SU-DHL-6 (cell line): Measurements from ENCODE around the gene MDFIC.
A peak's percentile ranks its signal among the peaks of the same experiment; 100 is the strongest.

Experiments used
- H2AFZ ChIP-seq: fragments of 200-600 bp; sonication (generic); 2 replicates; pipeline ENCODE4 v1.6.1; 2014; ENCODE audit warnings: low read depth, mild to moderate bottlenecking, moderate library complexity, mixed read lengths, antibody characterized with exemption, low read length; ENCODE audit not compliant: severe bottlenecking
- H3F3A ChIP-seq: fragments of 200-600 bp; shearing (Covaris generic); 2 replicates; pipeline ENCODE4 v1.6.0; 2016; ENCODE audit warnings: antibody characterized with exemption, mild to moderate bottlenecking; ENCODE audit not compliant: insufficient read depth
- H3K27ac ChIP-seq: fragments of 200-600 bp; sonication (generic); 2 replicates; pipeline ENCODE4 v1.5.1; 2016; ENCODE audit warnings: low read depth, mild to moderate bottlenecking, low read length, moderate library complexity, mixed read lengths
- H3K27me3 ChIP-seq: fragments of 200-600 bp; sonication (generic), shearing (Covaris generic); 2 replicates; pipeline ENCODE4 v1.6.0; 2014; ENCODE audit warnings: mild to moderate bottlenecking, low read length
- H3K36me3 ChIP-seq: fragments of 200-600 bp; sonication (generic); 2 replicates; pipeline ENCODE4 v1.6.1; 2014; ENCODE audit warnings: mild to moderate bottlenecking, low read length, mixed read lengths
- H3K4me2 ChIP-seq: fragments of 300-600, 200-600 bp; shearing (Covaris generic), sonication (generic); 2 replicates; pipeline ENCODE4 v1.6.0; 2014; ENCODE audit warnings: low read length, low read depth, mild to moderate bottlenecking; ENCODE audit not compliant: poor library complexity, severe bottlenecking
- H3K4me3 ChIP-seq: fragments of 200-600 bp; sonication (generic); 2 replicates; pipeline ENCODE4 v1.5.1; 2014; ENCODE audit warnings: antibody characterized with exemption, low read length, mild to moderate bottlenecking, mixed read lengths; ENCODE audit not compliant: insufficient read depth, poor library complexity, severe bottlenecking
- H3K79me2 ChIP-seq: fragments of 200-600 bp; sonication (generic); 2 replicates; pipeline ENCODE4 v1.6.1; 2014; ENCODE audit warnings: mild to moderate bottlenecking, low read length, moderate library complexity; ENCODE audit not compliant: insufficient read depth
- H3K9ac ChIP-seq: fragments of 200-600 bp; sonication (generic); 2 replicates; pipeline ENCODE4 v1.7.0; 2014; ENCODE audit warnings: mild to moderate bottlenecking, low read length
- H3K9me2 ChIP-seq: fragments of 200-600 bp; sonication (generic); replicated peaks from 2 replicates; pipeline ENCODE4 v1.6.1; 2014; ENCODE audit warnings: low read length; ENCODE audit not compliant: insufficient read depth
- H3K9me3 ChIP-seq: fragments of 200-600 bp; sonication (generic); 2 replicates; pipeline ENCODE4 v1.6.1; 2014; ENCODE audit warnings: low read length, mixed read lengths; ENCODE audit not compliant: insufficient read depth
- H4K20me1 ChIP-seq: fragments of 200-600 bp; sonication (generic); 2 replicates; pipeline ENCODE4 v1.6.1; 2014; ENCODE audit warnings: low read depth, mild to moderate bottlenecking, antibody characterized with exemption, low read length, moderate library complexity, mixed read lengths
- CTCF ChIP-seq: fragments of 200-600 bp; sonication (generic); IDR thresholded peaks from one replicate; pipeline ENCODE4 v1.5.1; 2017; ENCODE audit warnings: antibody characterized with exemption, mild to moderate bottlenecking, low read length, moderate library complexity; ENCODE audit not compliant: insufficient read depth, poor library complexity, severe bottlenecking
- EZH2phosphoT487 ChIP-seq: fragments of 200-600 bp; sonication (generic), shearing (Covaris generic); conservative IDR thresholded peaks from 2 replicates; pipeline ENCODE4 v1.6.1; 2018; ENCODE audit warnings: mild to moderate bottlenecking, antibody characterized with exemption, low read length, moderate library complexity, mixed read lengths

Gene MDFIC

GRCh38 chr7:114919587-114919986 is 2.3 kb upstream of the MDFIC start:
- Histone ChIP-seq H4K20me1 (no peaks in the 10 kb centered on the region), H3K27ac (no peak overlapping the region), H3K79me2 (no peaks in the 10 kb centered on the region), H2AFZ (no peak overlapping the region), H3K36me3 (no peaks in the 10 kb centered on the region), H3K4me3 (no peak overlapping the region), H3K9ac (no peak overlapping the region), H3K9me2 (no peaks in the 10 kb centered on the region), H3K4me2 (no peak overlapping the region), H3K9me3 (no peaks in the 10 kb centered on the region), H3K27me3 (no peaks in the 10 kb centered on the region), H3F3A (peaks cover 7% of the 10 kb centered on the region)
- no peak for TF ChIP-seq EZH2phosphoT487
- TF ChIP-seq CTCF = no peak

DNA sequence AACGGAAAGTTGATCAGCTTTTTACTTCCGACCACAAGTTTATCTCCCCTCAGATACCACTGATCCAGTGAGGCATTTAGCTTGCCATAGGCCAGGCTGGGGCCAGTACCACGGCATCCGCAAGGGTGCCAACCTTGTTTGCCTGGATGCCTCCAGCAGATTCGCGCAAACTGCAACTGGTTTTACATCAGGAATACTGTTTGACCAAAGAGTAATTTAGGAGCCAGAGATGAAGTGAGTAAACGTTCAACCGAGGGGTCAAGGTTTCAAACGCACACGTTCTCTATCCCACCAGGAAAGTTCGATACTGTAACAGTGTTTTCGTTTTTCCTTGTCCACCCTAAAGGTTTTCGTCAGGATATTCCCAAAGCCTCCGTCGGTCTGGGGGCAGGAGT is 266 bp upstream of the MDFIC start:
- Histone ChIP-seq H3K4me2 (peak overlapping the region; percentile 67), H3K9me3 (no peaks in the 10 kb centered on the region), H3K27me3 (no peaks in the 10 kb centered on the region), H3K36me3 (no peaks in the 10 kb centered on the region), H3K9ac (peak overlapping the region; percentile 81), H2AFZ (peak overlapping the region; percentile 100), H3K27ac (no peak overlapping the region), H3F3A (peaks cover 7% of the 10 kb centered on the region), H3K79me2 (no peaks in the 10 kb centered on the region), H4K20me1 (no peaks in the 10 kb centered on the region), H3K9me2 (no peaks in the 10 kb centered on the region), H3K4me3 (peak overlapping the region; percentile 95)
- TF ChIP-seq EZH2phosphoT487 (no peak), CTCF (no peak)

- H3K4me2 ChIP-seq = peak overlapping the region; percentile 67
- TF ChIP-seq CTCF = no peak
- H3K79me2 ChIP-seq = no peaks in the 10 kb centered on the region
- peak overlapping the region; percentile 95 for H3K4me3 ChIP-seq
- peak overlapping the region; percentile 81 for H3K9ac ChIP-seq
- peaks cover 7% of the 10 kb centered on the region for H3F3A ChIP-seq
- H3K36me3 ChIP-seq = no peaks in the 10 kb centered on the region
- no peaks in the 10 kb centered on the region for H3K9me2 ChIP-seq
- H2AFZ ChIP-seq = peak overlapping the region; percentile 100
- no peaks in the 10 kb centered on the region for H3K27me3 ChIP-seq
- peak overlapping the region; percentile 34; the same call in 1 of the 2 replicates for H3K27ac ChIP-seq
- H3K9me3 ChIP-seq = no peaks in the 10 kb centered on the region
- H4K20me1 ChIP-seq = no peaks in the 10 kb centered on the region
These were observed 933 bp downstream of the MDFIC start for GRCh38 chr7:114922652-114923402.
